Measurements from ENCODE around the gene COL19A1.

Gene COL19A1

DNA sequence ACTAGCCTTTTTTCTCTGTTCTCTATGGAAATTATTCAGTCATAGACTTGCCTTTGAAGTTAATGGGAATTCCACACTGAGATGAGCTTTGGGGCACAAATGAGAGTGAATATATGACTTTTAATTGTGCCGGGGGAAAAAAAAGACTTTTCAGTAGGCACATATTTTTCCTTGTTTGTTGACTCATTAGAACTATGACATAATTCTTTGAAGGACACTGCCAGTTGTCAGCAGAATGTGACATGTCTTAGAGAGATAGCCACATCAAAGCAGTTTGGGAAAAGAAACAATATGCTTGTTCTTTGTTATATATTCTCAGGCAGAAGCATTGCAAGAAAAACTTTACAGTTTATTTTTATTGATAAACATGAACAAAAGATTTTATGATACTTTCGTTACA, 298.2 kb downstream of the COL19A1 start:
- TF ChIP-seq CTCF (IDR thresholded peaks at IDR 0.05; ENCODE audit: low read length): no peak
- TF ChIP-seq EZH2phosphoT487 (IDR thresholded peaks at IDR 0.05; ENCODE audit: low read length): no peak
- no peak for TF ChIP-seq EZH2 (optimal IDR thresholded peaks at IDR 0.05; ENCODE audit: low read depth, low read length)
- Histone ChIP-seq H3K4me3 (ENCODE audit: low read length) (no peak overlapping the region), H3F3A (ENCODE audit: insufficient read depth, low read length) (no peaks in the 10 kb centered on the region), H3K4me1 (ENCODE audit: low read length) (no peaks in the 10 kb centered on the region), H3K27ac (ENCODE audit: low read length) (no peak overlapping the region), H3K27me3 (replicated peaks; ENCODE audit: insufficient read depth, low read length) (no peaks in the 10 kb centered on the region), H3K36me3 (replicated peaks; ENCODE audit: insufficient read depth, low read length) (no peaks in the 10 kb centered on the region), H3K4me2 (ENCODE audit: low read depth, low read length) (no peak overlapping the region), H3K79me2 (ENCODE audit: low read length) (no peaks in the 10 kb centered on the region), H2AFZ (ENCODE audit: low read length) (no peak overlapping the region), H3K9me3 (replicated peaks; ENCODE audit: insufficient read depth, low read length) (no peaks in the 10 kb centered on the region), H3K9me2 (replicated peaks; ENCODE audit: insufficient read depth, low read length) (no peaks in the 10 kb centered on the region), H3K9ac (ENCODE audit: low read length) (no peak overlapping the region), H4K20me1 (ENCODE audit: insufficient read depth, low read length) (no peaks in the 10 kb centered on the region)
- DNase-seq: no peak

GRCh38 chr6:70166088-70166958, 300.0 kb downstream of the COL19A1 start:
- peak overlapping the region; percentile 38; the same call in 1 of the 2 replicates for H2AFZ ChIP-seq (ENCODE audit: low read length)
- no peaks in the 10 kb centered on the region for H3K36me3 ChIP-seq (replicated peaks; ENCODE audit: insufficient read depth, low read length)
- H3K9ac ChIP-seq (ENCODE audit: low read length): no peak overlapping the region
- peak; percentile 48 for DNase-seq
- no peak overlapping the region for H3K27ac ChIP-seq (ENCODE audit: low read length)
- TF ChIP-seq CTCF (IDR thresholded peaks at IDR 0.05; ENCODE audit: low read length) (peak; percentile 77), EZH2 (optimal IDR thresholded peaks at IDR 0.05; ENCODE audit: low read depth, low read length) (no peak), EZH2phosphoT487 (IDR thresholded peaks at IDR 0.05; ENCODE audit: low read length) (no peak)
- H3F3A ChIP-seq (ENCODE audit: insufficient read depth, low read length): no peaks in the 10 kb centered on the region
- no peaks in the 10 kb centered on the region for H4K20me1 ChIP-seq (ENCODE audit: insufficient read depth, low read length)
- no peaks in the 10 kb centered on the region for H3K27me3 ChIP-seq (replicated peaks; ENCODE audit: insufficient read depth, low read length)
- peak overlapping the region; percentile 40; the same call in 1 of the 2 replicates for H3K4me2 ChIP-seq (ENCODE audit: low read depth, low read length)
- H3K9me3 ChIP-seq (replicated peaks; ENCODE audit: insufficient read depth, low read length): no peaks in the 10 kb centered on the region
- H3K9me2 ChIP-seq (replicated peaks; ENCODE audit: insufficient read depth, low read length): no peaks in the 10 kb centered on the region
- no peaks in the 10 kb centered on the region for H3K79me2 ChIP-seq (ENCODE audit: low read length)
- no peaks in the 10 kb centered on the region for H3K4me1 ChIP-seq (ENCODE audit: low read length)
- H3K4me3 ChIP-seq (ENCODE audit: low read length): no peak overlapping the region

GRCh38 chr6:70168681-70169377, 302.5 kb downstream of the COL19A1 start:
- DNase-seq: no peak
- Histone ChIP-seq H3K27ac (ENCODE audit: low read length) (no peak overlapping the region), H3K36me3 (replicated peaks; ENCODE audit: insufficient read depth, low read length) (no peaks in the 10 kb centered on the region), H3K9ac (ENCODE audit: low read length) (no peak overlapping the region), H3K79me2 (ENCODE audit: low read length) (no peaks in the 10 kb centered on the region), H3F3A (ENCODE audit: insufficient read depth, low read length) (no peaks in the 10 kb centered on the region), H3K9me3 (replicated peaks; ENCODE audit: insufficient read depth, low read length) (no peaks in the 10 kb centered on the region), H3K9me2 (replicated peaks; ENCODE audit: insufficient read depth, low read length) (no peaks in the 10 kb centered on the region), H4K20me1 (ENCODE audit: insufficient read depth, low read length) (no peaks in the 10 kb centered on the region), H3K4me3 (ENCODE audit: low read length) (no peak overlapping the region), H3K4me2 (ENCODE audit: low read depth, low read length) (no peak overlapping the region), H3K27me3 (replicated peaks; ENCODE audit: insufficient read depth, low read length) (no peaks in the 10 kb centered on the region), H2AFZ (ENCODE audit: low read length) (no peak overlapping the region), H3K4me1 (ENCODE audit: low read length) (no peaks in the 10 kb centered on the region)
- no peak for TF ChIP-seq CTCF (IDR thresholded peaks at IDR 0.05; ENCODE audit: low read length)
- no peak for TF ChIP-seq EZH2 (optimal IDR thresholded peaks at IDR 0.05; ENCODE audit: low read depth, low read length)

Measured in MM.1S (cell line).